Fibroblast of the aortic adventitia (primary cell): ENCODE measurements around the gene DSCAML1. TPM values are rescaled to one million over a fixed set of nuclear protein-coding genes. Genes with fewer than 3 reads are reported as not detected.
A peak's percentile ranks its signal among the peaks of the same experiment; 100 is the strongest.

Source experiments
- DNase-seq: peaks from one replicate; pipeline ENCODE4 v3.0.0-alpha.2; 2010; ENCODE audit warnings: low read depth
- H3K4me3 ChIP-seq: 2 replicates; pipeline ENCODE4 v1.5.1; 2011; ENCODE audit warnings: low read depth, mild to moderate bottlenecking, control low read depth, low read length, moderate library complexity
- total RNA-seq: library from RNA; depleted of rRNA; stranded (reverse); fragments of >200 nt; gene quantifications from 2 replicates; pipeline ENCODE4 v1.2.3, GENCODE V29; 2012; ENCODE audit warnings: low replicate concordance
- TF ChIP-seq, protein P1 (sequence below): IDR thresholded peaks from 2 replicates; pipeline ENCODE4 v1.5.1; 2011; ENCODE audit warnings: mild to moderate bottlenecking, low read length, control low read depth, inconsistent platforms; ENCODE audit not compliant: insufficient read depth

Gene DSCAML1
- total RNA-seq, 1 donor = not detected

DNA sequence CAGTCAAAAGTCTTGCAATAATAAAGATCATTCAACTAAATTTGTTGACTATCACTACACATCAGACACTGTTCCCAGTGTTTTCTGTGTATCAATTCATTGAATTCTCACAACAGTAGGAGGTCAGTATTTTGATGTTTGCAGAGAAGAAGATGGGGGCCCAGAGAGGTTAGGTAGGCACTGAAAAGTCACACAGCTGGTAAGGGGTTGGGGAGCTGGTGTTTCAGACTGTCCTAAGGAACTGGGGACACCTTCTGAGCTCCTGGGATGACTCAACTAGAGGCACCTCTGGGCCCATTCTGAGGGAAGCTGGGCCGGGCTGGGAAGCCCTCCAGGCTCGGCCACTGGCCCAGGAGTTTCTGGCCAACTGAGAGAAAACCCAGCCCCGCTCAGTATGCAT, 180.0 kb downstream of the DSCAML1 start:
- TF ChIP-seq, protein P1, sequence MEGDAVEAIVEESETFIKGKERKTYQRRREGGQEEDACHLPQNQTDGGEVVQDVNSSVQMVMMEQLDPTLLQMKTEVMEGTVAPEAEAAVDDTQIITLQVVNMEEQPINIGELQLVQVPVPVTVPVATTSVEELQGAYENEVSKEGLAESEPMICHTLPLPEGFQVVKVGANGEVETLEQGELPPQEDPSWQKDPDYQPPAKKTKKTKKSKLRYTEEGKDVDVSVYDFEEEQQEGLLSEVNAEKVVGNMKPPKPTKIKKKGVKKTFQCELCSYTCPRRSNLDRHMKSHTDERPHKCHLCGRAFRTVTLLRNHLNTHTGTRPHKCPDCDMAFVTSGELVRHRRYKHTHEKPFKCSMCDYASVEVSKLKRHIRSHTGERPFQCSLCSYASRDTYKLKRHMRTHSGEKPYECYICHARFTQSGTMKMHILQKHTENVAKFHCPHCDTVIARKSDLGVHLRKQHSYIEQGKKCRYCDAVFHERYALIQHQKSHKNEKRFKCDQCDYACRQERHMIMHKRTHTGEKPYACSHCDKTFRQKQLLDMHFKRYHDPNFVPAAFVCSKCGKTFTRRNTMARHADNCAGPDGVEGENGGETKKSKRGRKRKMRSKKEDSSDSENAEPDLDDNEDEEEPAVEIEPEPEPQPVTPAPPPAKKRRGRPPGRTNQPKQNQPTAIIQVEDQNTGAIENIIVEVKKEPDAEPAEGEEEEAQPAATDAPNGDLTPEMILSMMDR = no peak
- no peak for DNase-seq

DNA sequence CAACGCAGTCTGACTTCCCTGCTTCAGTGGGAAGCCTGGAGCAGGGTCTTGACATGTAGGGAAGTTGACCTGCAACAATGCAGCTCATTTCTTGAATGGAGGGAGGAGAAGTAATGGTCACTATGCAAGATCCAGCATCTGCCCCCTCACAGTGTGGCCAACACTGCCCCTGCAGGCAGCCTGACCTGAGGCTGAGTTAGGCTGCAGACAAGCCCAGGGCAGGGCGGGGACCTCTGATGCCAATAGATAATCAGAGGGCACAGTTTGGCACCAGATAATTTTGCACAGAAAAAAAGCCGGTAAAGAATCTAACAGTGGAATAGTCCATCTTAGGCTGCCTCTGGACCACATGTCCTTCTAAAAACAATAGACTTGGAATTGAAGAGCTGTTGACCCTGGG, 182.3 kb downstream of the DSCAML1 start:
- TF ChIP-seq, protein P1 = no peak
- DNase-seq = no peak
- H3K4me3 ChIP-seq = no peak overlapping the region

More for the DNA sequence above, 180.0 kb downstream of the DSCAML1 start:
- no peak overlapping the region for H3K4me3 ChIP-seq

DNA sequence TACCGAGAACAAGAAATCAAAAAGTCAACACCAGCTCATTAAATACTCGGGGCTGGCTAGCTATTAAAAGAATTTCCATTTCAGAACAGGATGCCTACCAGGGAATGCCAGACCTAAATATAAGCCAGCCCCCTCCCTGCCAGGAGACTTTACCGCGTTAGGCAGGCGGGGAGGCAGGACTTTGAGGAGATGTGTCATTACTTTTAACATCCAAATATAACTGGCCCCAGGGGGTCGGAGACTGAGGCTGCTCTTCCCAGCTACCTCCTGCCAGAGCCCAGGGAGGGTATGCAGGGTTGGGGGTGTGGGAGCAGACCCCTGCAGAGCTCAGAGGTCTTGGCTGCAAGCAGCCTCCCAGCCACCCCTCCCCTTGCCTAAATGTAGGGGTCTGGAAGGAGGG, 183.5 kb downstream of the DSCAML1 start:
- TF ChIP-seq, protein P1 = no peak
- no peak for DNase-seq

DNA sequence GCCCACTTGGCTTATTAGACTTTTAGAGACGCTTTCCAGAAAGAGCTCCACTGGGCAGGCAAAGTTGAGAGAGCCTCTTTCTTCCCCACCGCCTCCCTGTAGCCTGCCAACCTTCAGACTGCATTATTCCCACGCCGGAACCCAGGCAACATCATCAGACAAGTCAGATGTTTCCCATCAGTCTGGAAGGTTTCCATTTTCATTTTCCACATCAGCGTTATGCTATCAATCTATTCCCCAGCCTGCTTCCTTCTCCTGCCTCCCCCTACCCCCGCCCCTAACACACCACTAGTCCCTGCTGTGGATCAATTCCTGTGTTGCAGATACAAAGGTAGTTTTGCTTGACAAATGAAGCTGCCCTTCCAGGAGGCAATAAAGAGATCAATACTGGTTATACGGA, 184.8 kb downstream of the DSCAML1 start:
- TF ChIP-seq, protein P1 = no peak
- no peak overlapping the region for H3K4me3 ChIP-seq
- DNase-seq = no peak

More for the DNA sequence above, 183.5 kb downstream of the DSCAML1 start:
- no peak overlapping the region for H3K4me3 ChIP-seq

DNA sequence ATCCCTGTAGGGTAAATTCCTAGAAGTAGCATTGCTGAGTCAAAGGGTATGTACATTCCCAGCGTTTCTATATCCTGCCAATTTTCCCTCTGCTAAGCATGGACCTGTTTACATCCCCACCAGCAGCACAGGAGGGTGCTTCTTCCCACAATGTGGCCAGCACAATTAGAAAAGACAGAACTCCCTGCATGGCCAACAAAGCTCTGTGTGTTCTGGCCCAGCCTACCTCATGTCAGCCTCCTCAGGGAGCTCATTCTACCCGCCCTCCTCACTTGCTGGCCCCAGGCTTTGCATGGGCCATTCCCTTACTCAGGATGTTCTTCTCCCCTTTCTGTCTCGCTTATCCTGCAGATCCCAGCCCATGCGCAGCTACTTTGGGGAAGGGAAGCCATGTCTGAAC, 186.1 kb downstream of the DSCAML1 start:
- TF ChIP-seq, protein P1 = no peak

DNA sequence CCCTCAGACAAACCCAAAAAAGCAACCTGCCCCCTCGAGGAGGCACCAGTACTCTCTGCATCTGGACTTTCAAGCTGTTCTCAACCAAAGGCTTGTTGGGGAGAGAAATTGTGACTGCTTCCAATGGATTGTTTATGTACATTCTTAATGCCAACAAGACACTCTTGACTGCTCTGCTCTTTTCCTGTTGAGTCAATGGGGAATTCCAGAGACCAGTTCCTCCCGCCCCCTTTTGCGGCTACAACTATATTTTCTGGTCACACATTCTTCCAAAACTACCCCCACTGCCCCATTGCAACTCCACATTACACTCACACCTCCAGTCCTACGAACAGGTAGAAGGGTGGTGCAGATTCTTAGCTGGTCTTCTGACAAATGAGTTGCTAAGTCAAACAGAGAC, 187.0 kb downstream of the DSCAML1 start:
- TF ChIP-seq, protein P1 = no peak
- H3K4me3 ChIP-seq = no peak overlapping the region
- peak; percentile 3 for DNase-seq

More for the DNA sequence above, 186.1 kb downstream of the DSCAML1 start:
- H3K4me3 ChIP-seq = no peak overlapping the region
- no peak for DNase-seq

DNA sequence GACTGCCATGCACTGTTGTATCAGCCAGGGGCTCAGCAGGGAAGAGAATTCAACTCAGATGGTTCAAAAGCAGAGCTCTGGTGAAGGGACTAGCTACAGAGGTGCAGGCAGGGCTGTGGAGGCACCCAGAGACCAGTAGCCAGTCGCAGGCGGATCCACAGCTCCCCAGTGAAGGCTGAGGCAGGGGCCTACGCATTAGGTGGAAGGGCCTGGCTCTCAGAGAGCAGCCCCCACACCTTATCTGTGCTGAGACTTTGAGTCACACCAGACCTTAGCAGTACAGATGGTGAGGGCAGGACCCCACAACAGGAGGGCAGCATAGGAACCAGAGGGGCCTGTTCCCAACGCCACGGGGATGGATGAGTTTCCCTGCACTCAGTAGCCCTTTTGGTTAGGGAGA, 189.6 kb downstream of the DSCAML1 start:
- no peak for DNase-seq
- TF ChIP-seq, protein P1 = no peak
- H3K4me3 ChIP-seq = no peak overlapping the region
